Smooth muscle cell of the brain vasculature (primary cell): ENCODE measurements around the gene SMIM11.
A peak's percentile ranks its signal among the peaks of the same experiment; 100 is the strongest.
"Not testable (repeated sequence)": the region's sequence is repeated elsewhere in the genome, so short reads cannot be mapped to it uniquely, and the experiment has no call there.

Experiments used
- DNase-seq: peaks from one replicate; pipeline ENCODE4 v3.0.0-alpha.2; 2012; ENCODE audit warnings: low read depth, low spot score

Gene SMIM11

DNA sequence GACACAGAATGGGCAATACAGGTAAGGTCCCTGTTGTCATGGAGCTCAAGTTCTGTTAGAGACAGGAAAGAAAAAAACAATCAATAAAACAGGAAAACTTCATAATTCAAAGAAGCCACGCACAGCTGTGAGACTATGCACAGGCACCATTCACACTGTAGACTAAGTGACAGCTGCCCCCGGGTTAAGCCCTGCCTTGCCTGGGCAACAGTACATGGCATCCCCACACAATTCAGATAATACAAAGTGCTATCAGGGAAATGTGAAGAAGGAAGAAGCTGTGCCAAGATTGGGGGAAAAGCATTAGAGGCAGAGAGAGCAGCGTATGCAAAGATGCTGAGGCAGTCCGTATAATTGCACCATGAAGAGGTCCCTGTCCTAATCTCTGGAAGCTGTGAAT, 20.5 kb upstream of the SMIM11 start:
- DNase-seq = no peak

DNA sequence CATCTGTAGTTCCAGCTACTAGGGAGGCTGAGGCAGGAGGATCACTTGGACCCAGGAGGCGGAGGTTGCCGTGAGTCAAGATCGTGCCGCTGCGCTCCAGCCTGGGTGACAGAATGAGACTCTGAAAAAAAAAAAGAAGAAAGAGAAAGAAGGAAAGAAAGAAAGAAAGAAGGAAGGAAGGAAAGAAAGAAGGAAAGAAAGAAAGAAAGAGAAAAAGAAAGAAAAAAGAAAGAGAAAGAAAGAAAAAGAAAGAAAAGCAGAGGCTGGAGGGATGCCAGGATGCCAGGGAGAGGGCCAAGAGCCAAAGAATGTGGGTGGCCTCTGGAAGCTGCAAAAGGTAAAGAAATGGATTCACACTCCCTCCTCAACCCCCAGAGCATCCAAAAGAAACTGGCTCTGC, 19.7 kb upstream of the SMIM11 start:
- no peak for DNase-seq

DNA sequence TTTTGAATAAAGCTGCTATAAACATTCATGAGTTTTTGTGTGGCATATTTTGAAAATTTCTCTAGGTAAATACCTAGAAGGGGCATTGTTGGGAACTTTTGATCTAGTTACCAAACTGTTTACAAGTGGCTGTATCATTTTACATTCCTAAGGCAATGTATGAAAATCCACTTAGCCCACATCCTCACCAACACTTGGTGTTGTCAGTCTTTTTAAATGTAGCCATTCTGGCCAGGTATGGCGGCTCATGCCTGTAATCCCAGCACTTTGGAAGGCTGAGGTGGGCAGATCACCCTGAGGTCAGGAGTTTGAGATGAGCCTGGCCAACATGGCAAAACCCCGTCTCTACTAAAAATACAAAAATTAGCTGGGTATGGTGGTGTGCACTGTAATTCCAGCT, 17.4 kb upstream of the SMIM11 start:
- no peak for DNase-seq

DNA sequence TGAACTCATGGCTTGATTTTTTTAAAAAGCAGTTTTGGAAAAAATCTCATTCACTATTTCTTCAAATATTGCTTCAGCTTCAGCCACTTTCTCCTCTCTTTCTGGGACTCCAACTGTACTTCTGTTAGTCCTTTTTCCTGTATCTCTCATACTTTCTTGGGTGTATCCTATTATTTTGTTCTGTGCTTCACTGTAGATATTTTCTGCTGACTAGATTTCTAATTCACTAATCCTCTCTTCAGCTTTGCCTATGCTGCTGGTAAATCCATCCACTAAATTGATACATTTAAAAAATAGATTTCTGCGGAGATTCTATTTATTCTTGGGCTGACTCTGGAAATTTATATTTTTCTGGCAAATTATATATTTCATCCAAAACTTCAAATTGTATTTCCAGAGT, 16.4 kb upstream of the SMIM11 start:
- DNase-seq = no peak

DNA sequence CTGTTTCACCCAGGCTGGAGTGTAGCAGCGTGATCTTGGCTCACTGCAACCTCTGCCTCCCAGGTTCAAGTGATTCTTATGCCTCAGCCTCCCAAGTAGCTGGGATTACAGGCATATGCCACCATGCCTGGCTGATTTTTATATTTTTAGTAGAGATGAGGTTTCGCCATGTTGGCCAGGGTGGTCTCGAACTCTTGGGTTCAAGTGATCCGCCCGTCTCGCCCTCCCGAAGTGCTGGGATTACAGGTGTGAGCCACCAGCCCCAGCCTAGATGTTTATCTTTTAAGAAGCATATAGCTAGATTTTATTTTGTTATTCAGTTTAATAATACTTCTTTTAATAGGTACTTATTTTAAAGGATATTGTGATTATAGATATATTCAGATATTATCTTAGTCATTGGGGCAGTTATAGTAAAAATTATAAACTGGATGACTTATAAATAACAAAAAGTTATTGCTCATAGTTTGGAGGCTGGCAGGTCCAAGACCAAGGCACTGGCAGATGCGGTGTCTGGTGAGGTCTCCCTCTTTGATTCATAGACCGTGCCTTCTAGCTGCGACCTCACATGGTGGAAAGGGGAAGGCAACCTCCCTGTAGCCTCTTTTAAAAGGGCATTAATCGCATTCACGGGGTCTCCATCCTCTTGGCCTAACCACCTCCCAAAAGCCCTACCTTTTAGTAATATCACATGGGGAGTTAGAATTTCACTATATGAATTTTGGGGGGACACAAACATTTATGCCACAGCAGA, 14.6 kb upstream of the SMIM11 start:
- no peak for DNase-seq

DNA sequence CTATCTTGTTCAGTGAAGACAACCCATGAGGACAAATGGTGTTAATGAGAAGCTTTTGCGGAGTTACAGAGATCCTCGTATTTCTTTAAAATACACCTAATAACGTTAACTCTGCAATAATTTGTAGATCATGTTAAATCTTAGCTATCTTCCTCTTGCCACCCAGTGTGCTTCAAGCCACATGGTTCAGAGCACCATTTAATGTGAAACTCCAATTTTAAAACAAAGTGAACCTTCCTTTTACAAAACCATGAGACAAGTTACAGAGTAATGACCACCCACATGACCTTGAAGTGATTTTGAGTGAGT, 13.2 kb upstream of the SMIM11 start:
- no peak for DNase-seq

DNA sequence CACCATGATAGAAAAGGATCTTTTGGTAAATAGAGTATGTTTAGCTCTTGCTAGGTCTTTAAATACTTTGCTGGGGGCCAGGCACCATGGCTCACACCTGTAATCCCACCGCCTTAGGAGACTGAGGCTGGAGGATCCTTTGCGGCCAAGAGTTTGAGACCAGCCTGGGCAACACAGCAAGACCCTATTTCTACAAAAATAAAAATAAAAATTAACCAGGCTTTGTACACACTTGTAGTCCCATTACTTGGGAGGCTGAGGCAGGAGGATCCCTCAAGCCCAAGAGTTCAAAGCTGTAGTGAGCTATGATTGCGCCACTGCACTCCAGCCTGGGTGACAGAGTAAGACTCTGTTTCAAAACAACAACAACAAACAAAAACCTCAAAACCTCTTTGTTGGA, 12.6 kb upstream of the SMIM11 start:
- DNase-seq = no peak

DNA sequence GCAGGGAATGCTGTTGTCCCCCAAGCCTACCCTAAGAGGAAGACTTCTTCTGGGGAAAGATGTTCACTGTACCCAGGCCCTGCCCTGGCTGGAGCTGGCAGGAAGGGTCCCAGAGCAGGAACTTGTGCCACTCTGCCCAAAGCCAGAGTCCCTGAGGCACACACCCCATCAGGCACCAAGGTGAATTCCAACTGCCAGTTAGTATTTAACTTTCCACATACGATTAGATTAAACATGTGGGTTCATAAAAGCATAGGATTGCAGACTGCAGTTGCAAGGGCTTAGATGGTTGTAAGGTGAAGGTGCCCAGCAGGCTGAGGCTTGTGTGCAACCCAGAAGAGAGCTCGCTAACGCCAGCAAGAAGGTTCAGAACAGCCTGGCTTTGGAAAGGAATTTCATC, 11.6 kb upstream of the SMIM11 start, which contains the start of gene KCNE2:
KCNE2 (plus strand) TSS at position 274 of the 400 bp plus-strand sequence. CDS start 6,473 bp downstream, outside the sequence.
- DNase-seq = no peak

DNA sequence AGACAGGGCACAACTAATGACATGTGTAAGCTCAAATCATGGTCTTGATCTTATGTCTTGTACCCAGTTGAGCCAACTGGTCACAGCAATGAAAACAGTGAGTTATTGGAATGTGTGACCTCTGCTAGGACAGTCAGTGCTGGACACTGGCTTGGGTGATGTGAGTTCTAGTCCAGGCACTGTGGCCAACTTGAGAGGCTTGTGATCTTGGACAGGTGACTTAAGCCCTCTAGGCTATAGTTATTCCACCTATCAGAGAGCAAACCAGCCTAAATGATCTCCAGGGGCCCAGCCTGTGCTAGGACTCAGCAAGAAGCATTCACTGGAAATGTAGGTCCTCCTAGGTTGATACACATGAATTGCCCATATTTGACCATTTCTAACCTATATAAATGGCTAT, 10.4 kb upstream of the SMIM11 start:
- no peak for DNase-seq

DNA sequence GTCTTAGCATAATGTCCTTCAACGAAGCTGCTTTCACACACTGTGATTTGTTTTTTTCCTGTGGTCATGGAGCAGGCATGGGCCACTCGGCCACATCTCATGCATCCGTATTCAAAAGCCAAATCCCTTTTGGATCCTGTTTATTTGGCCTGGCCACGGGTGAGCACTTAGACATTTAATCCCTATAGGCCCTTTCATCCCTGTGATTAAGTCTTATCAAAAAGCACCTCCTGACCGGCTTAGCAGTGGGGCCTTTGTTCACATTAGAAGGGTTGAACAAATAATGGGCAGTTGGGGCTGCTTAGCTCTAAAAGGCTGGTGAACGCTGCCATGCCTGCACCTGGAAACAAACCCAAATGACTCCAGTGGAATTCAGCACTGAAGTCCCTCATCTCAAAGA, 9.5 kb upstream of the SMIM11 start:
- no peak for DNase-seq

DNA sequence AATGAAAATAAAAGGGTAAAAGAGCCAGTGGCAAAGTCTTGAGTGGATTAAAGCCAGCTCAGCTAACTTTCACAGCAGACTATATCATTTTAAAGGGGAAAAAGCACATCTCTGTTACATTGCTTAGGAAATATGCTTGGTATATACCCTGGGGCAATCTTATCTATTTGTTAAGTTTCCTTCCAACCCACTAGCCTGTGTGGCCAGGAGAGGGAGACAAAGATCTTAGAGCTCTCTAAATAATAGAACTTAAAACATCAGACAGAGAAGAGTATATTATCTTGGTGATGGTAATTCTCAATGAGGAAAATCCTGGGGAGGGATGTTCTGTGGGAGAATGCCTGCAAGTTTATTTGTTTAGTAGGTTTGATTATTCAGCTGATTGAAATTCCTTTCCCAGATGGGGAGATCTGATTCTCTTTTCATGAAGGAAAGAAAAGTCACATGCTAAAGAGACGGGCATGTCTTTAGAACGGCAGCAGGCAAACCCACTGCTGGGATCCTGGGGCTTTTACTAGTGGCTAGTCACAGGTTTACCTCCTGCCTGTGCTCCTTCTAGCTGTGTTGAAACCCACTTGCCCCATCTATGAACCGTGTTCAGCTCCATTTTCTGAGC, 7.9 kb upstream of the SMIM11 start:
- DNase-seq = peak; percentile 59

DNA sequence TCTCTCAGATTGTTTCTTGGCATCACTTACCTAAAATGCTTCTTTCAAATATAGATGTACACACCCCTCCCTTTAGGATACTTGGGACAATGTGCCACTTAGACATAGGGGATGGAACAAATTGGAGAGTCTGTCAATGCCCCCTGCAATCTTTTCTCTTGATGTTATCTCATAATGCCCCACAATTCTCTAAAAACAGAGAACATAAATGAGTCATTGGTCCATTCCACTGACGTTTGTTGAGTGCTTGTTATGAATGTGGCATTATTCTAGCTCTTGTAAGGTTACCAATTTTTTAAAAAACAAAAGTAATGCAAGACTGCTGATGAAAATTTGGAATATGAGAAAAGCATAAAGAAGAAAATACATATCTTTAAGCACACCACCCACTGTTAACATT, 5.6 kb upstream of the SMIM11 start:
- no peak for DNase-seq

DNA sequence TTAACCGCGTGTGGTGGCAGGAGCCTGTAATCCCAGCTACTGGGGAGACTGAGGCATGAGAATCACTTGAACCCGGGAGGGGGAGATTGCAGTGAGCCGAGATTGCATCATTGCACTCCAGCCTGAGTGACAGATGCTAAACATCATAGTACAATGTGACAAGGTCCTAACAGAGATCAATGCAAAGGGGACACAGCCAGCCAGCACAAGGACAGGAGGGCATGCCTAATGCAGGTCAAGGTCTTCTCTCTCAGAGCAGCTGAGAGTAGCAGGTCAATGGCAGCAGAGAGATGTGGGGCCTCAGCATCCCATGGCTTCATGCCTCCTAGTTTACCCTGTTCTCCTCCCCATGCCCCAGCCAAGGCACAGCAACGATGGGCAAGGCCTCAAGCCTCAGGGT, 3.0 kb upstream of the SMIM11 start:
- DNase-seq = no peak

DNA sequence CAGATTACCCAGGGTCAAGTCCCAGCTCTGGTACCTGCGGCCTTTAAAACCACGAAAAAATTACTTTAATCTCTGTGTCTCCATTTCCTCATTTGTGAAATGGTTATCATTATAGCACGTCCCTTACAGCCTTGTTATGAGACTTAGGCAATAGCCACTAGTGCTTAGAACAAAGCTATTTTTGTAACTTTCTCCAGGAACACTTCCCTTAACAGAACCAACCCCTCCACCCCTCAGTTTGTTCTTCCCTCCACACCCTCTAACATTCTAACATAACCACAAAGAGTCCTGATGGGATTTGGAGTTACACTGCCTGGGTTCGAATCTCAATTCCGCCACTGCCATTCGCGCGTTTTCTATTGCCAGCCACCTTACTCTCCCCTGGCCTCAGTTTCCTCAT, 845 bp upstream of the SMIM11 start:
- DNase-seq = not testable (repeated sequence)

DNA sequence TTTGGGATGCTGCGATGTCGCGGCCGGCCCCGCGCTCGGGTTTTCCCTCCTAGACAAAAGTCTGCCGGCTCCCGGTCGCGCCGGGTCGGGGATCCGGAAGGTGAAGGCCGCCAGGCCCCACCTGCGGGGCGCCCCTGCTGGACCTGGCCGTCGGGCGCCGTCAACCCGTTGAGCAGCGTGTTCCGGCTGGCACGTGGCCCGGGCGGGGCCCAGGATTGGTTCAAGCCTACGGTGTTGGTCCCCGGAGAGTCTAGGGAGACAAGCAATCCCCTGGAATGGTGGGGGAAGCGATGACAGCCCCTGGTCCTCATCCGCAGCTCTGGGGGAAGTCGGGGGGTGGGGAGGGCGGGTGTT, 289 bp downstream of the SMIM11 start:
- not testable (repeated sequence) for DNase-seq

DNA sequence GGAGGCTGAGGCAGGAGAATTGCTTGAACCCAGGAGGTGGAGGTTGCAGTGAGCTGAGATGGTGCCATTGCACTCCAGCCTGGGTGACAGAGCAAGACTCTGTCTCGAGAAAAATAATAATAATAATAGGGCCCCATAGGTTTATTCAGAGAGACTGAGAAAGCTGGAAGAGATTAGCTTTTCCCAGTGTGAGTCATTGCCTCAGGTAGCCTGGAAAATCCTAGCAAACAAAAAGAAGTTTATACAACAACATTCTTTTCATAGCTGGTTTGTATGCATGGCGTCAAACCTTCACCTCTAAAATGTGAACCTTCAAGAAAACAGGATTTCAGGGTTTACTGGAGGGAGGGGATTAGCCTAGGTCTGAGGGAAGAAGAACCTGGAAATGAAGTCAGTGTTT, 7.8 kb downstream of the SMIM11 start:
- DNase-seq = not testable (repeated sequence)

DNA sequence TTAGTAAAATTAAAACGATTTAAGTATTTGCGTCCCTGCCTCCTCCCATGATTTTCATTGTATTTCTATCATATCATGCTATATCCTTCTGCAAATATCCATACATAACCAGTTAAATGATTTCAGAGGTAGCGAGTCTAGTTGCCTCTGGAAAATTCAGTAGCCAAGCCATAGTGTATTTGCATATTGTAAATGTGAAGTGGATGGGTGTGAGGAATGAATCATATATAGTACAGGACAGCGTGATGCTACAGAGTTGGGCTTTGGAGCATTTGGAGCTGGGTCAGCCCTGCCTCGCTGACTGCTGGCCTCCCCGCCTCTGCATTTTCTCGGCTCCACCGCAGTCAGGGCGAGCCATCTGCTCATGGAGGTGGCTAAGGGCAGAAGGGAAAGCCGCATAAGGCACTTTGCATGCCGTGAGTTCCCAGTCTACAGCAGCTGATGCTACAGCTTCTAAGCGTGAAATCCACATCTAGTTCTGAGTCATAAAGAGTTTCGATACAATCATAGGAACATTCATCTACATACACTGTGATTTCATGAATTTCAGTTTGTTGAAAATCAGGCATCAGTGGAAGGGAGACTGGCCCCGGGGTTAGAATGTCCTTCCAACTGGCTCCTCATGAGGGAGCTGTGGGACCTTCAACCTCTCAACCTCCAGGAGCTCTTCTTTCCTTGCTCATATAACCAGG, 8.6 kb downstream of the SMIM11 start:
- DNase-seq = not testable (repeated sequence)

DNA sequence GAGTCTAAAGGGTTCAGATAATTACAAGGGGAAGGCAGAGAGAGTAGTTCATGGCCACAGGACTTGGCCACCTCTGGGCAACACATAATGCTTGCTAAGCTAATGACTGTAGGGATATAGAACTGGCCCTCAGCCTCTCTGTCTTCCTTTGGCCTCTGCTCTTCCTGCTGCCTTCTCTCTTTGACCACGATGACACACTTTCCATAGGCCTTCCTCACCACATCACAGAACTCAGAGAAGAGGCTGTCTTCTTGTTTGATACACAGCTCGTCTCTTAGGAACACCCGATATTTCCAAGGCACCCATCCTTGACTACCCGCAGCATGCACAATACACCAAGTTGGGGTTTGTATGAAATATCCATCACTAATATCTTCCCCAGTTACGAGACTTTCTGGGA, 25.2 kb downstream of the SMIM11 start:
- not testable (repeated sequence) for DNase-seq

DNA sequence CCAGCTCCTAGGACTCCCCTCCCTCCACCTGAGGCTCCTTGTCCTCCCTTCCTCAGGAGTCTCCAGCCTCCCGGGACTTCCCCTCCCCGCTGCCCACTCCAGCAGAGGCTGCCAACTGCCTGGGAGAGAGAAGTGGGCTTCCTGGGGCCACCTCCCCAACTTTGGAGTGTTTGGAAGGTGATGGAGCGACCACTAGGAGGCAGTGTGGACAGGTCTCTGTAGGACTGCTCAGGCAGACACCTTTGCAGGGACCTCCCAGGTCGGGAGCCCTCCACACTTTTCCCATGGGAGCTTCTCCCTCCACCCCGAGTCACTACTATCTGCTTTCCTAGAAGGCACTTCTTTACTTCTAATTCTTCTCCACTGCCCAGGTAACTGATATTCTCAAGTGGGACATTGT, 29.4 kb downstream of the SMIM11 start:
- not testable (repeated sequence) for DNase-seq

DNA sequence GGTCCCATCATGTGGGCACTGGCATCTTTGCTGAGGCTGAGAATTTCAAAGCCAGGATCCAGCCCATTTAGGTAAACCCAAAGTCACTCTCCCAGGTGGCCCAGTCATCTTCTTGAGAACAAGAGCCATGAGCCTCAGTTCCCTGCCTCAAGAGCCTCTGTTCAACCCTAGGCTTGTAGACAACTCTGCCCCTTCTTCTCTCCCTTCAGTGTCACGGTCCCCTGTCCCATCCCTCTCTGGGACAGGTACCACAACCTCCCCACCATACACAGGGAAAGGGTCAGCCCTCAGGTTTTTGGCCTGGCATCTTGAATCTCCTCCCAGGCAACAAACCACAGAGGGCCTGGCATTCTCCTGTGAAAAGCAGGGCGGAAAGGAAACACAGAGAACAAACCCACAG, 30.4 kb downstream of the SMIM11 start:
- not testable (repeated sequence) for DNase-seq

DNA sequence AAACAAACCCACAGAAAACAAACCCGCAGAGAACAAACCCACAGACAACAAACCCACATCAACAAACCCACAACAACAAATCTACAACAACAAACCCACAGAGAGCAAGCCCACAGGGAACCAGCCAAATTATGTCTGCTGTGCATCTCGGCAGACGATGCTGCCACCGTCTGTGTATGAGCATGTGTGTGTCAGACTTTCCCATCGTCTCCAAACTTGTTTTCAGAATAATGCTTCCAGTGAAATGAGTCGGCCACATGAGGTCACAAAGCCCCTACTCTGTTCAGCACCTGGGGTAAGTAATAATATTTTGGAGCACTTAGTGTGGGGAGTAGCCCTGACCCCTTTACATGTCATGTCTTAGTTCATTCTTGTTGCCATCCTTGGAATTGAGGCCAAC, 30.8 kb downstream of the SMIM11 start:
- not testable (repeated sequence) for DNase-seq

DNA sequence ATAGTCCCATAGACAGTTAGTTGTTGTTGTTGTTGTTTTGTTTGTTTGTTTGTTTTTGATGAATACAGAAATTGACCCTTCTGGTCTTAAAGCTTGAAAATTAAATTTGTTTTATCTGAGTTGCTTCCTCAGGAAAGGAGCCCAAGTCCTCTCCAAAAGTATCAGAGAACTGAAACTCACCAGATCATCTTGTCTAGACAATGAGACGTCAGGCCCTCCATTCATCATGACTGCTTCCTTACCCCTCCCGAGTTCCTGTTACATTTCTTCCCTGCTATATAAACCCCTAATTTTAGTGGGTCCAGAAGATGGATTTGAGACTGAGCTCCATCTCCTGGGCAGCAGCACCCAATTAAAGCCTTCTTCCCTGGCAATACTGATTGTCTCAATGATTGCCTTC, 31.4 kb downstream of the SMIM11 start:
- DNase-seq = not testable (repeated sequence)

DNA sequence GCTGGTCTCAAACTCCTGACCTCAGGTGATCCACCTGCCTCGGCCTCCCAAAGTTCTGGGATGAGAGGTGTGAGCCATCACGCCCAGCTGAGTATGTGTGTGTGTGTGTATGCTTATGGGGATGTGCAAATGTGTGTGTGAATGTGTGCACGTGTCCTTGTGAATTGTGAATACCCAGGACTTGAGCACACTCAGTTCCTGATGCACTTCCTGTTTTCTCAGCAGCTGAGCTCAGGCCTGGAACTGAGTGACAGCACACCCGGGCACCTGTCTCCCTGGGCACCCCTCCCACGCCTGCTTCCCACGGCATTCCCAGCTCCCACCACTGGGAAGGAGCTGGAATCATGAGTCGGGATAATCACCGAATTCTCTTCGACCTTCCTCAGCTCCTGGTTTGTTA, 32.0 kb downstream of the SMIM11 start:
- not testable (repeated sequence) for DNase-seq
